NCI-H2196 (cell line): ENCODE measurements around the gene MRPL30.
"Not testable (repeated sequence)": the region's sequence is repeated elsewhere in the genome, so short reads cannot be mapped to it uniquely, and the experiment has no call there.

Source experiments
- DNase-seq: peaks from one replicate; lab custom pipeline; 2025; ENCODE audit not compliant: unreplicated experiment; lab: John Stamatoyannopoulos, UW

Gene MRPL30

DNA sequence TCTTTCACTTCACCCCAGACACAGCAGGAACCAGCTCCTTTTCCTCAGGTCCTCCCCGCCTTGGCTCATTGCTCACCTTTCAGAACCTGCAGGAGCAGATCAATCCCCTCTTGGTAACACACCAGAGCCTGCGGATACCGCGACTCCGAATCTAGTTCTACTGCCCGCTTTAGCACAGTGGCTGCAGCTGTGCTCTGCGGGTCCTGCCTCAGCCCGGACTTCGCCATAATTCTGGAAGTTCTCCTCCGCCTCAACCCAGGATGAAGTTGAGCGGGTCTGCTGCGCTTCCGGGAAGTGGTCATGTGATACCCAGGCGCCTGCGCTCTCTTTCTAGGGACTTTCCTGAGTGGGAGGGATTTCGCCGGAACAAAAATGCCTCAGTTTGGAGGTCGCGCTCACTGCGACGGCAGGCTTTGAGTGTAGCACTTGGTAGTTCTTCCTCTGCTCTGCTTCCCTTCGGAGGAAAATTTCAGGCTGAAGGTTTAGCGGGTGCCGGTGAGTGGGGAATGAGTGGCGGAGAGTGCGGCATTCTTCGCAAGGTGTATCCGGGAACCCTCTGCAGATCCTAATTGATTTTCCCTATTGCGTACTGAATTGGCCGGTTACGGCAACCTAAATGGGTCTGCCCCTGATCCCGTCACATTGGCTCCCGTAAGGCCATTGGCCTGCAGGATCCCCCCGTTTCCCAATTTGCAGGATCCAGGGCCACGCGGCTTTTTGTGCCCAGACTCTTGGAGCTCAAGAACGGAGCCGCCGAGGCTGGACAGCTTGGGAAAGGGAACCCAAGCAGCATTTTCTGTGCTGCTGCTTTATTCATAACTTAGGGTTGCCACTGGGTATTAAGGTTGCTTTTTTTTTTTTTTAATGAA, at the start of gene MRPL30, which contains the start of gene MITD1:
TSS of gene MRPL30 (plus strand) at position 430 of the 869 bp plus-strand sequence. CDS start 5,020 bp downstream, outside the sequence.
TSS of gene MITD1 (minus strand) at position 304 of the 869 bp plus-strand sequence. CDS start at position 227, 77 bp downstream.
- DNase-seq = peak; percentile 92

DNA sequence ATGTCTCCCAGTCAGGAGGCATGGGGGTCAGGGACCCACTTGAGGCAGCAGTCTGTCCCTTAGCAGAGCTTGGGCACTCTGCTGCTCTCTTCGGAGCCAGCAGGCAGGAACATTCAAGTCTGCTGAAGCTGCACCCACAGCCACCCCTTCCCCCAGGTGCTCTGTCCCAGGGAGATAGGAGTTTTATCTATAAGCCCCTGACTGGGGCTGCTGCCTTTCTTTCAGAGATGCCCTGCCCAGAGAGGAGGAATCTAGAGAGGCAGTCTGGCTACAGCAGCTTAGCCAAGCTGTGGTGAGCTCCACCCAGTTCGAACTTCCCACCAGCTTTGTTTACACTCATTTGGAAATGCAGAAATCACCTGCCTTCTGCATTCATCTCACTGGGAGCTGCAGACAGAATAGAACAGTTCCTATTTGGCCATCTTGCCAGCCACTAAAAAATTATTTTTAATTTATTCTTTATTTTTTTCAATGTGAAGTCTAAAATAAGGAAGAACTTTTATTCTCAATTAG, 45.9 kb upstream of the MRPL30 start:
- DNase-seq = not testable (repeated sequence)

DNA sequence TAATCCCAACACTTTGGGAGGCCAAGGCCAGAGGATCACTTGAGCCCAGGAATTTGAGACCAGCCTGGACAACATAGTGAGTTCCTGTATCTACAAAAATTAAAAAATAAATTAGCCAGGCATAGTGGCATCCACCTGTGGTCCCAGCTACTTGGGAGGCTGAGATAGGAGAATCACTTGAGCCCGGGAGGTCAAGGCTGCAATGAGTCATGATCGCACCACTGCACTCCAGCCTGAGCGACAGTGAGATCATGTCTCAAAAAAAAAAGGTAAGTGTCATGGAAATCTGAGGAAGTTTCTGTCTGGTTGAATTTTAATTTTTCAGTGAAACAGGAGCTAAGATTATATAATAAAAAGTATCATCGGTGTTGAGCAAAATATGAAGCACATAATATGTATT, 42.0 kb upstream of the MRPL30 start:
- DNase-seq = no peak

DNA sequence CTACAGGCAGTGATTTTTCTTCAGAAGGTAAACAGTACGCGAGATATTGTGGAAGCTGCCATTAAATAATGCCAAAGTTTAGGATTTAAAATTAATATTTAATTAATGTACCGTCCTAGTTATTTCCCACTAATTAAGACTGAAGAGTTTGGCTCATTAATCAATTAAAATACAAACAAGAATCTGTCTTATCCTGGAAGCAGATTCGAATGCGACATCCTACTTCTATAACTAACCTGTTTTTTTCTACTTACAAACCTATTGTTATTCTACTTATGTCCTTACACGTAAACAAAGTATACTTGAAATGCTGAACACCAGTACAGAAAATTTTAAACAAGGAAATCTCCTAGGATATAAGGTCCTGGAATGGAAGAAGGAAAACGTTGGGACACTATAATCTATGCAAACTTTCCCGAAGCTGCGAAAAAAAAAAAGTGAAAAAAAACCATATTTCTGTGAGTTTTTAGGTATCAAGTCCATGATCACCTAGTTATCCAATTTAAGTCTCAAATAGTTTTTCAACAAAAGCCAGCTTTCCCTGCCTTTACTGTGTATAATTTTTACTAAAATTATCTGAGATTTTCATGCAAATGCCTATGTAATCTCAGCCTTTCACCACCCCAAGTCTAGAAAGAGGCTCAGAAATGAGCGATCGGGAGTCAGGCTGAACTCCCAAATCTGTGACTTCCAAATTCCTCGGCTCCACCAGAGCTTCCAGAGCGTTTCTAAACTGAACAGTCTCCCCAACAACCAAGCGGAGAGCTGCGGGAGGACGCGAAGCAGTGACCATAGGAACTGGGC, 40.7 kb upstream of the MRPL30 start:
- DNase-seq = no peak

DNA sequence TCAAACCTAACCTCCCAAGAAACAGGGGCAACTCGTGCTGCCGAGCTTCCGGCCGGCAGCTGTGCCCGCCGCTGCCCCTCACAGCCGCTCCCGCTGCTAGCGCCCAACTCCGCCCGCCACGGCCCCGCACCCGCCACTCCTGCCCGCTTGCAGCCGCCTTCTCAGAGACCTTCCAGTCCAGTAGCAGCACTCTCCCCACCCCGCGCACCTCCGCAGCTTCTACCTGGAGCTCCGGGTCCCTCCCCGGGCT, 40.2 kb upstream of the MRPL30 start:
- no peak for DNase-seq

DNA sequence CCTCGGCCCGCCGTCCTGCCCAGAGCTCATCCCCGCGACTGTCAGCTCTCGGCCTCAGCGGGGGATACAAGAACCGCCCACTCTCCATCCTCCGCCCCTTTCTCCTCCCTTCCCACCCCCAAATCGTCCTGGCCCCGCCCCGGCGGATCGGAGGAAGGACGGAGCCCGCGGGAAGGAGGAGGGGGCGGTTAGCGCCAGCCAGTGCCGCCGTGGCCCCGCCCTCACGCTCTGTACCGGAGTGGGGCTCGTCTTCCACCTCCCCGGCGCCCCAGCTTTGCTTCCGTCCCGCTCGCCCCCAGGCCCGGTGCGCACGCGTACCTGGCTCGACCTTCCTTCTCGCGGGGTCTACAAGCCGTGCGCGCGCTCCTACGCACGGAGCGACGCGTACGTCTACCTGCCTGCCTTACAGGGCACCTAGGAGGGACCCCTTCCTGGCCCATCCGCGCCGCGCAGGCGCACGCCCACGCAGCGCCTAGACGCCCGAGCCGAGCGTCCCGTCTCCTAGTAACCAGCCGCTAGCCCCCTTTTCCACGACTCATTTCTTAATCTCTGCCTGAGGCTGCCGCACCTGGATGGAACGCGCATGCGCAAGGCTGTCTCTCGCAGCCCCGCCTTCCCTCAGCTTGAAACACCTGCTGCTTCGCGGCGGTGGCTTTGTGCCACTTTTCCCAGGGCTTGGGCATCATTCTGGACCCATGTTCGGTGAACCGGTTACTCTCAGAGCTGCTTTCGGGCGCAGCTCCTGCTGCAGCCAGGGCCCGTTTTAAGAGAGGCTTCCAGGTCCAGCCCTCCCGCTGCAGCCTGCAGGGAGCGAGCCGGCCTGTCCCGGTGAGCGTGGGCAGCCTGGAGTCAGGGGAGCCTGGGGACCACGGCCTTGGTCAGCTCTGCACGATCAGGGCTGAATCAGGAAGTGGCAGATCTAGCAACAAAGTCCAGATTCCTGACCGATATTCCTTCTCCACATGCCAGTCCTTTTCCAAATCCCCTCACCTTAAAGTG, 39.6 kb upstream of the MRPL30 start, which contains the start of gene C2orf15:
TSS of gene C2orf15 (plus strand) at position 598 of the 999 bp plus-strand sequence. CDS start 8,852 bp downstream, outside the sequence.
- peak; percentile 99 for DNase-seq

DNA sequence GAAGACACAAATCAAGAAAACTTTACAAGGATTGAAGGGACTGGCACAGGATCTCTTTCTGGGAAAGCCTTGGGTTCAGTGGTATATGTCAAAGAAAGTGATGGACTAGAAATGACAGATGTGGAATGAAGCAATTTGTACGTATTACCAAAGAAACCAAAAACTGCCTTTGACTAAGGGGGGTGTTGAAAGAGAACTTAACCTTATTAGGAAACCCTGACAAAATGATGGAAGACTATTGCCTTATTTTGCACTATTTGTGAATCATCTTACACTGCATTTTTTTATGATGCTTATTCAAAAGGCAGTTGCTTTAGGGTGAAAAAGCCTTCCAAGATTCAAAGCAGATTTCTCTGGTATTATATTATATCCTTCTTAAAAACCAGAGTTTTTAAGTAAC, 30.3 kb upstream of the MRPL30 start:
- DNase-seq = no peak

DNA sequence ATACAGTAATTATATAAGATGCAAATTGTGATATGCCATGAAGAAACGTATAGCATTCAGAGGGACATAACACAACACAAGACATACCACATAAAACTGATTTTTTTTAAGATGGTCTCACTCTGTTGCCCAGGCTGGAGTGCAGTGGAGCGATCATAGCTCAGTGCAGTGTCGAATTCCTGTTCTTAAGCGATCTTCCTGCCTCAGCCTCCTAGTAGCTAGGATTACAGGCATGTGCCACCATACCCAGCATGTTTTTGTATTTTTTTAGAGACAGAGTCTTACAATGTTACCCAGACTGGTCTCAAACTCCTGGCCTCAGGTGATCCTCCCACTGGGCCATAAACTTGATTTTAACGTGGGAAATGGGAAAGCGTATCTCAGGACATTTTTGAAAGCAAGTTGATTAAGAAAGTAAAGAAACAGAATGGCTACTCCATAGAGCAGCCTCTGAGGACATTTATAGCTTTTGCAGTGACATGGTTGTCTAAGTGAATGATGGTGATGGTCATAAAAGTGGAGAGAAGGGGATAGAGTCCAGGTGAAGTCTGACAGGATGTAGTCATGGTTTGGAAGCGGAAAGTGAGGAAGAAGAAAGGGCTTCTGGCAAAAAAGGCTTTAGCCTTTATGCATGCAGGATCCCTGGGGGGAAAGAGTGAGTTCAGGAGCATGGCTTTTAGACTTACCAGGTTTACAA, 28.6 kb upstream of the MRPL30 start:
- DNase-seq = no peak

DNA sequence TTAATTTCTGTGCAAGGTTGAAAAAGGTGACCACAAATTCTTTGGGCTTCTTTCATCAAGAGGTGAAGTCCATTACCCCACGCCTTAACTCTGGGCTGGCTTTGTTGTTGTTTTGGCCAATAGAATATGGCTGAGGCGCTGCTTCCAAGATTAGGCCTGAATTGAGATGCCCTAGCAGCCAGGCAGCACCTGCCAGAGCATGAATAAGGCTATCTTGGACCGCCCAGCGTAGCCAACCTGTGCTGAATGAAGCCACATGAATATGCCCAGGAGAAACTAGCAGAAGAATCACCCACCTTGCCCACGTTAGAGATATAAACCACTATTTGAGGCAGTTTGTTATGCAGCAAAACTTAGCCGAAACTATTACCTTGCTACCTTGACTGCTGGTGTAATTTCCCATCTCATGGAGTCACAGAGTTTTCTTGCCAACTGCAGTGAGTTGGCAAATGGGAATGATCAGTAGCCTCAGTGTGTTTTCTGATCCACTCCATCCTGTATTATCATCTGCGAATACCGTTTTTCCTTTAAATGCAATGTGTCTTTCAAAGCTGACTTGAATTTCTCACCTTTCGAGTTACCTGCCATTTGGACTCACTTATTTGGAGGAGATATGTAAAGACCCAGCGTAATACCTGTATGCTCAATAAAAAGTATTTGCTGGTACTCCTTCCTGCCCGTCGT, 26.9 kb upstream of the MRPL30 start:
- DNase-seq = no peak

DNA sequence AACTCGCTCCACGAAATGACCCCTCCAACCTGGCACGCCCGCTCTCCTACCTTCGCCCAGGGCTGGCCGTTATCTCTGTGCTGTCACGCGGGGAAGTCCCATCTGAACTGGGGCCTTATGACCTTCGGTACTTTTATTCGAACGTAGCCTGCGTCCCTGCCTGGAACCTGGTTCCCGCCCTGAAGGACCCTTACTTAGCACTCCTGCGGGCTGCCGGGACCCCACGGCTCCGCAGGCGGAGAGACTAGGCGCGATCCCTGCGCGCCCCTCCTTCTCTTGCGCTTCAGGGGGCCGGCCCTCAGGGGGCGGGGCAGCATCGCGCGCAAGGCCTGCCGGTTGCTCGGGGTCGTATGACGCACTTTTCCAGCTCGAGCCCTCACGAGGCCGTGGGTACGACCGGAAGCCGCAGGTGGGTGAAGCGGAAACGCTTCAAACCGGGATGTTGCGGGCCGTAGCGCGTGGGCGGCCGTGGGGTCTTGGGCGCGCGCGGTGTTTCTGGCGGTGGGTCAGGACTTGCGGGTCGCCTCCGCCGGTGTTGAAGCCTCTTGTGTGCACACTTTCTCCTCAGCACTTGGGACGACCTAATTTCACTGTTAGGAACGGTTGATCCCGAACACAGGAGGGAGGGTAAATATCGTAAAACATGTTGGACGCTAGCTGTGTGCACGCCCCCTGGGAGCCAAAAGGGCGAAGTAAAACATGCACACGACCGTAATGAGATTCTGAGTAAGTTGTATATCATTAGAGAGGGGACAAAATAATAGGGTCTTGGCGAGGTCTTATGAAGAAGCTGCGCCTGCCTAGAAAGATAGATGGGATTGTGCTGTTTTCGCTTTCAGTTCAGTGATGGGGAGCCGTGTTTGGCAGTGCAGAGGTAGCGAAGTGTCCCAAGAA, 26.1 kb upstream of the MRPL30 start, which contains the start of the genes LIPT1 and TSGA10:
TSS of gene LIPT1 (plus strand) at position 325 of the 894 bp plus-strand sequence. CDS start 6,991 bp downstream, outside the sequence.
TSS of gene TSGA10 (minus strand) at position 300 of the 894 bp plus-strand sequence. CDS start 45,503 bp downstream, outside the sequence.
- DNase-seq = peak; percentile 93

DNA sequence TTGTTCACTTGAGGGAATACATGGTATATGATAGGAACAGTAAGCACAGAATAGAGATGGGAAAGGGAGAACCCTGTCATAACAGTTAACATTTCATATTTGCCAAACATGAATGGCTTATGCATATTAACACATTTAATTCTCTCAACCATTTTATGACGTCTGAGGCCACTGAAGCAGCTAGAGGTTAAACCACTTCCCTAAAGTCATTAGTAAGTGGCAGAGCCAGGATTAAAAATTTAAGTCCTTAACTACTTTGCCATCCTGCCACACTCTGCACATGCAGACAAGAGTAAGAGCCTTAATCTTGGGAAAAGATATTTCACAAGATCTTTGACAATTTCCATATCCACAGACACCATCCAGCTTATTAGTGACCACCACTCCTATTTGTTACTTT, 24.1 kb upstream of the MRPL30 start:
- DNase-seq = no peak

DNA sequence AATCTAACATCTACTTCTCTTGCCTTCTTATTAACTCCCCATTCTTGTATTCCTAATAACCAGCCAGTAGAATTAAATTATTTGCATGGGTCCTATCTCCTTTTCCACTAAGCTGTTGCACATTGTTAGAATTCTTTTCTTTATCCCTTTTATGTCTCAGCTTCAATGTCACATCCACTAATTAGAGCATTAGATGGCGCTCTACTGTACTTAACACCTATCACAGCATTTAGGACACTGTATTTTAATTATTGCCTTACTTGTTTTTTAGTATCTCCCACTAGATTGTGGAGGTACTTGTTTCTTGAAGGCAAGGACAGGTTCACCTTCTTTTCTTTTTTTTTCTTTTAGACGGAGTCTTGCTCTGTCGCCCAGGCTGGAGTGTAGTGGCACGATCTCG, 22.4 kb upstream of the MRPL30 start:
- no peak for DNase-seq

DNA sequence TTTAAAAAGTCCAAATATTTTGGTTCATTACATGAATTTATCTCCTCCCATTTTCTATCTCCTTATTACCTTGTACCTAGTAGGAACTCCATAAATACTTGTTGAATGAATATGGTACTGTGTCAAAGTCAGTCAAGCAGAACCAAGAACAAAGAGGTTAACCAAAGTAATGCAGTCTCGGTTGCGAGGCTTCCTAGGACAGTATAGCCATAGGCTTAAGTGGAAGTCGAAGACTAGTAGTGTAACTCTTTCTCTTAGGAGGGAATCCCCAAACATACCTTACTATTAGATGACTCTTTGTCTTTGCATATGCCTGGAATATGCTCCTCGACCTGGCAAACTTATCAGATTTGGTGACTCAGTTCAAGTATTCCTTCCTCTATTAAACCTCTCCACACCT, 21.4 kb upstream of the MRPL30 start:
- no peak for DNase-seq

DNA sequence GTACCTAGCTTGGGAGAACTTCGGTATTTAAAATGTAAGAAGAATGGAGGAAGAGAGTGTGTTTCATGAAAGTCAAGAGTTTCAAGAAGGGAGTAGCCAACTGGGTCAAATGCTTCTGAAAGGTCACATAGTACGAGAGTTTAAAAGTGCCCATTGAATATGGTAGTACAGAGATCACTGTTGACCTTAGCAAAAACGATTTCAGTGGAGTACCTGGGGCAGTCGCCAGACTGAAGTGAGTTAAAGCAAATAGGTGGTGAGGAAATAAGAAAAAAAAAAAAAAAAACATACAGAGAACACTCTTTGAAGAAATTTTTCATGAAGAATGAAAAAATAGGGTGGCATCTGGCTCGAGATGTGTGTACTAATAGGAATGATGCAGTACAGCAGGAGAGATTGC, 14.8 kb upstream of the MRPL30 start:
- no peak for DNase-seq

DNA sequence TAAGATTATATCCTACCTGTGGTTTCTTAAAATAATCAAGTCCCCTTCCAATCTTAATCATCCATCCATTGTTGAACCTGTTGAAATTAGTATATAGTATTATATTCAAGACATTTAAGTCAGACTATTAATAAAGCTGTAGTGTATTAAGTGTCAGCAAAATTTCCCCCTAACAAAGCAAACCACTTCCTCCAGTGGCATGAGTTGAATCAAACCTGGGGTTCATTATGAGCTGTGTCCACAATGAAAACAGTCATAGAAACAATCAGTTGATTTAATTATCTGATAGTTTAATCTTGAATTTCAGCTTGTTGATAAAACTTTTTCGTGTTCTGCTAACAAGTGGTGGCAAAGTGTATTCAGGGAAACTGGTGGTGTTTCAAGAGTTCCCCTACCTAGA, 11.4 kb upstream of the MRPL30 start:
- no peak for DNase-seq

DNA sequence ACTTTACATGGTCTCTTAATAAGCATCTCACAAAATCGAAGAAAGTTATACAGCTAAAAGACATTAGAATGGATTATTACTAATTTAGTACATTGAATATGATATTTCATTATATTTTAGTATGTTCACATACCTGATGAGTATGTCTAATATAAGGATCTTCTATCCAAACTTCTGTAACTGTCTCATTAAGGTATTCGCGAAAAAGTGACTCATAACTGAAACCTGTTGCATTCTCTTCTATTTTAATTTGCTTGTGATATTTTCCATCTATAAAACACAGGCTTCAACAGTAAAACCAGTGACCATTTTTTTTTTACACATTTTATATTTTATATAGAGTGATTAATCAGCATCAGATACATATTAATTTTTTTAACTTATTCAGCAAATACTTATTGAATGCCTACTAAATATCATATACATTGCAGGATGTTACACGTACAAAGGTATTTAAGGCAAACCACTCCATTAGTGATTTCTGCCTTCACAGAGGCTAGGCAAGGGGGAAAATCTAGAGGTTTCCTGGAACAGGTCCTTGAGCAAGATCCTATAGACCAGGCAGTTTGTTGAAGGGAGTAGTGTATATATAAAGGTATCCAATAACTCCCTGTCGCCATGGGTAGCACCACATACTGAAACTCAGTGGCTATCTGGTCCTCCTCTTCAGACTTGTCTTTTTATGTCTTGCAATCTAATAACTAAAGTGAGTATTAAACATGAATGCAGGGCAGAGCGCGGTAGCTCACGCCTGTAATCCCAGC, 9.4 kb upstream of the MRPL30 start:
- no peak for DNase-seq

DNA sequence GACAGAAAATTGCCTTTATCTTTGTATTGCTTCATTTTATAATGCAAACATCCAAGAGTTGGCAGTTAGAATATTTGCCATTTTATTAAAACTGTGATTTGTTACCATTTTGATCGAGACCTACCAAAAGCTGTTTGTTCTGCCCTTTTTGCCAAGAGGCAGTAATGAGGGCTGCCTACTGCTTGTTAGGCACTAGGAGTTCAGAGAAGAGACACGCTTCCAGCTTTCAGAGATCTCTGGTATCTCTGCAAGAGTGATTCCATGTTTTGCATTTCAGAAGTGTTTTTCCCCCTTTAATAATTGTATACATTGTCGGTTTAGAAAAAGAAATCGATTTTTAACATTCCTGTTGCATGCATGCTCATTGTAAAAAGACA, 628 bp downstream of the MRPL30 start:
- DNase-seq = no peak
